Stimulated activated CD8-positive, alpha-beta memory T cell treated with anti-CD3 and anti-CD28 coated beads, Interleukin-4, amount 100 ng/mL, for 1 hour (primary cell): ENCODE data around the gene ELK4.

Experiments
- DNase-seq, 2 donors: peaks; one replicate each; pipeline ENCODE4 v3.0.0-alpha.2; 2020; ENCODE audit warnings: low read depth in 2 of 2, low spot score in 1 of 2

Gene ELK4

DNA sequence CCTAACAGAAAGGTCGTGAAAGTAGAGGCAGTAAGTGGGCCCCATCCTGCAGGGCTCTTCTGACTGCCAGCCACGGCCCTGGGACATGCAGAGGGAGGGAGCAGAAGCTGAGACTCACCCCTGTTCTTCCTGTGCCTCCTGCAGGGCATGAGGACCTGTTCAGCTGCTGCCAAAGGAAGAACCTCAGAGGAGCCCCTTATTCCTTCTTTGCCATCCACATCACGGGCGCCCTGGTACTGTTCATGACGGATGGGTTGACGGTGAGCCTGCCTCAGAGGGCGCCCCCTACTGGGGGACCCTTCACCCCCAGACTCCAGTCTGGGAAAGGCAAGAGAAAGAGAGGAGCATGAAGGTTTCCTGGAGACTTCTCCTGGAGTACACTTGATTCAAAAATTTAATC, 47.1 kb downstream of the ELK4 start:
- DNase-seq, result no peak

DNA sequence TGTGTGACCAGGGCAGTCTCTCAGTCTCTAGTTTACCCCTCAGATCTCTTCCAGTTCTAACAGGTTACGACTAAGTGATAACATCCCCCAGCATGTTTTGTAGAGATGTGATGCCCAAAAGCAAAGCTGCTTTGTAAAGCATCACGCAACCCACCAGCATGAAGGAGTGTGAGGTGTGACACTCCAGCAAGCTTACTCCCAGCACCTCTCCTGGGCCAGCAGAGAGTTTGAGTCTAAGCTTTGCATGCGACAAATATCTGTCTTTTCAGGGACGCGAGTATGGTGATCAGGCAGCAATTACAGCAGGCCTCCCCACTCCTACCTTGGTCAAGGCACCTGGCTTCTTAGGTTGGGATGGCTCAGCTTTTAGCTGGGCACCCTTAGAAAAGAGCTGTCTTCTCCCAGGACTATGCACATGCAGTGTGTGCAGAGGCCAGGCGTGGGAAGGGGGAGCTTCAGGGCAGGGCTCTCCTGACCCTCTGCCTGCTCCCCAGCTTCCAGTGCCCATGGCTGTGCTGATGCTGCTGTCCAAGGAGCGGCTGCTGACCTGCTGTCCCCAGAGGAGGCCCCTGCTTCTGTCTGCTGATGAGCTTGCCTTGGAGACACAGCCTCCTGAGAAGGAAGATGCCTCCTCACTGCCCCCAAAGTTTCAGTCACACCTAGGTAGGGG, 48.2 kb downstream of the ELK4 start:
- no peak for DNase-seq

DNA sequence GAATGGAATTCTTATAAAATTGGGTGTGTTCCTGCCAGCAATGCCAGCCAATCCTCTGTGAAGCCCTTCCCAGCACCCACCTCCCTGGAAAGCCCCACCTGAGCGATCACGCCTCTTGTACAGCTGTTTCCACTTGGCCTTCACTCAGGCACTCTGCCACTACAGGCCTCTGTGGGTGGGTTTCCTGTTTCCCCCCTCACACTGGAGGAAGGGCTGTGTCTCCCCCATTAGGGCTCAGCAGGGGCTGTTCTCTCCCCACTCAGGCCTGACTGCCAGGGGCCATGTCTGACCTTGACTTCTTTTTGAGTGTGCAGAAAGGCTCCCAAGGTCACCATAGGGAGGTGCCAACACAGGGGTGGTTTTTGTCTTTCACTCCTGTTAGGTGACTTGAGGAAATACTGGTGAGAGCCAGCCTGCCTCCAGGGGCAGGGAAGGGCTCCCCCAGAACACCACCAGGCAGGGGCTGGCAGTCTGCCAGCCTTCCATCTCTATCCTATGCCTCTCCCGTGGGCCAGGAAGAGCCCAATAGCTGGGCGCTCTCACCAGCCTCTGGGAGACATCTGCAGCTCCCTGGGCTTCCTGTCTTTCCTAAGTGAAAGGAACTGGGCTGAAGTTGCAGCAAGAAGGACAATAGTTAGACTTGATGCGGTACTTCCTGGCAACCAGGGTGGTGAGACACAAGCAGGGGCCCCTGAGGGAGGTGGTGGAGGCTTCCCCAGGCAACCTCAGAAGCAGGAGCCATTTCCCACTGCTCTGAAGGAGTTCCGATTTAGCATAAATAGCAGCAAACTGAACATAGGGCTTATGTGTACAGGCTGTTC, 49.1 kb downstream of the ELK4 start:
- DNase-seq, result no peak

DNA sequence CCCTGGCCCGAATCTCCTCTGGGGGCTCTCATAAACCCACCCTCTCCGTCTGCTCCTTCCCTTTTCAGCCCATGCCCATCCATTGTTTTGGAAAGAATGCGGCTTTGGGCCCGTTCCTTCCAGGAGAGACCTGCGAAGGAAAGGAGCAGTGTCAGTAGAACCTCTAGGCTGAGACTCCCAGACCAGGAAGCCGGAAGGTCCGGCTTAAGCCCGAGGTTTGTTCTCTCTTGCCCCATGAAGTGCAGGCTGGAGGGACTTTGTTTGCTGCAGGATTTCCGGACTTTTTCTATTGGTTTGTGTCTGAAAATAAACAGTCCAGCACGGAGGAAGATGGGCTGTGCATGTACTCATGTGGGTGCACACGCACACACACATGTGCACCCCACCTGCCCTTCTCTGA, 49.8 kb downstream of the ELK4 start:
- DNase-seq, result no peak

DNA sequence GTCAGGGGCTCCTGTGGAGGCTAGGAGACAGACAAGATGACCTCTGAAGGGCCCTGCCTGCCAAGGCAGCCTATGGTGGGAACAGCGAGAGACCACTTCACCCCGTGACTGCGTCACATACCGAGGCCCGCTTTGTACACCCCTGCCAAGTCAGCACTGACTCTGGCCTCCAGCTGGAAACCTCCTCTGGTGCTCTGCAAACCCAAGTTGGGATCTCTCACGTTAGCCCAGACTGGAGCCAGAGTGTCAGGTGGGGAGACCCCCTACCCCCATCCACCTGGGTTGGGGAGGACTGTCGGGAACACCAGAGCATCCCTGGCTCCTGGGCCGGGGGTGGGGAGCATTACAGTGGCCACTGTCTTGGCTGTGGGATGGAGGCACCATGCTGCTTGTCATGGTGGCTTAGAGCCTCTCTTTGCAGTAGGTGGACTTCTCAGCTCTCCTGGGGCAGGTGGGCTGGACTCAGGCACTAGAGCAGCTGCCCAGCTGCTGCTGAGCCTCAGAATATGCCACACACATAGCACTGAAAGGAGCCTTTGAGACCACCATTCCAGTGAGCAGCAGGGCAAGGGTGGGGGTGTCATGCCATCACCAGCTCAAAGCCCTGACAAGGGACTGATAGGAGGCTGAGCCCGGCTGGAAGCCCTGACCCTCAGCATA, 50.4 kb downstream of the ELK4 start:
- DNase-seq, result no peak

DNA sequence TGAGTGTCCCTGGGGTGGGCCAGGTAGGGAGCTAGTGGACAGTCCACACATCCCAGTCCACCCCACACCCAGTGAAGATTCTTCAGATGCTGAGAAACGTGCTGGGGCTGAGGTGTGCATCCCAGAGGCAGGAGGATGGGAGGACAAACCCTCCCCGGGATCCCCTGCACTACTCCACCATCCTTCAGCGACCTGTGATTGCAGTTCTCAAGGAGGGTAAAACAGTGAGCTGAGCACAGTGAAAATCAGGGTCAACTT, 51.0 kb downstream of the ELK4 start:
- DNase-seq, result no peak

DNA sequence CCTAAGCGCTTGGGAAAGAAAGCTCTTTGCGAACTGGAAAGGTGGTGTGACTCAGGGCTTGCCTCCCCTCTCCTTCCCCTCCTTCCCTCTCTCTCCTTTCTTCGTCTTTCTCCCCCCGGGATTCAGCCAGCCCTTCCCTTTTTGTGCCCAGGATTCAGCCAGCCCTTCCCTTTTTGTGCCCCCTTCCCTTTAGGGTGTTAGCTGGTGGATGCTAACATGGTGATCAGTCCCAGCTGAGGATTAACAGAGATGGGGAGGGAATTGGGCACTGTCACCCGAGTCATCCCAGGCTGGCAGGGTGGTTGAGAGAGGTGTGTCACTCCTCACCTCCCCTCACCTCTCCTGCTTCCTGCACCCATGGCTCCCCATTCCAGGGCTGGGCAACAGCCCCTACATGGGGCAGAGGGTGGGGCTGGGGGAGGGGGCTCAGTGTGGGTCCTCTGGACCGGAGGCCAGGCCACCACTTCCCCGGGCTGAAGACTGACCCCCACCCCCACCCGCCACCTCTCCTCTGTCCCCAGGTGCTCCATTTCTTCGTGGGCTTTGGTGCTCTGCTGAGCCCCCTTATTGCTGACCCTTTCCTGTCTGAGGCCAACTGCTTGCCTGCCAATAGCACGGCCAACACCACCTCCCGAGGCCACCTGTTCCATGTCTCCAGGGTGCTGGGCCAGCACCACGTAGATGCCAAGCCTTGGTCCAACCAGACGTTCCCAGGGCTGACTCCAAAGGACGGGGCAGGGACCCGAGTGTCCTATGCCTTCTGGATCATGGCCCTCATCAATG, 51.5 kb downstream of the ELK4 start:
- DNase-seq, result no peak

DNA sequence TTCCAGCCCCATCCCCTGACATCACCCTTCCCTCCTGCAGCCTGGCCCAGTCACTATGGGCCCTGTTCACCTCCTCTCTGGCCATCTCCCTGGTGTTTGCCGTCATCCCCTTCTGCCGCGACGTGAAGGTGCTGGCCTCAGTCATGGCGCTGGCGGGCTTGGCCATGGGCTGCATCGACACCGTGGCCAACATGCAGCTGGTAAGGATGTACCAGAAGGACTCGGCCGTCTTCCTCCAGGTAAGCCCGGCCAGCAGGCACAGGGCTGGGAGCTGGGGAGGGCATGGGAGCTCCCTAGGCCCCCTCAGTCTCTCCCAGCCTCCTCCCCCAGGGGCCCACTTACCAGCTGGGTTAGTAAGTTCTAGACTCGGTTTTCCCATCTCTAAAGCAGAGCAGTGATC, 52.1 kb downstream of the ELK4 start:
- DNase-seq, result no peak

DNA sequence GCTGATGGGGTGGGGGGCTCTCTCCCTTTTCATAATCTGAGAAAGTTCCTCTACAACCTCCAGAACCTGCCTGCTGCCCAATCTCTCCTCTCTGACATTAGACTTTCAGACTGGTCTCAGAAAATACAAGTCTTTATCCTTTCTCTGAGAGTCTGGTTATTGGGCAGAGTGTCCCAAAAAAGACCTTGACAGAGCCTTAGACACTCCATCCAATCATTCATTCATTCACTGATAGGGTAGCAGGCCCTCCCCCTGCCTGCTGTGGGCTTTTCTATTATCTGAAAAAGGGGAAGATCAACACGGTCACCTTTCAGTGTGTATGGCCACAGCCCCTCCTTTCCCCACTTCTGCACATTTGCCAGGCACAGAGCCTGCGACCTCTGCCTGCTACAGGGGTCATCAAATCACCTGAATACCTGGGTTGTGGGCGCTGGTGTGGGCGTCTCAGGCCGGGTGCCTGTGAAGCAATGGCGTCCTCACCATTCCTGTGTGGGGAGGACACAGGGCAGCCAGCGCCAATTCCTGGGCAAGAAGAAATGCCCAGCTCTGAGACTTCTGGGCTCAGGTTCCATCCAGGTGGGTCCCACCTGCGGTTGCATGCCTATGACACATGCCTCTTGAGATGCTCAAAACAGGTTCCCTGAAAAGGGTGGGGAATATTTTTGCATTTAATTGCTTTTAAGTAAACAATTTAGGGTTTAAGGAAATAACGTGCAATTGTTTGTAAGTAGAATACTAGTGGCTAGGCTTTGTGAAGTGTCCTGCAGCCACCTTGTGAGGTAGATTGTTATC, 52.8 kb downstream of the ELK4 start:
- no peak for DNase-seq

DNA sequence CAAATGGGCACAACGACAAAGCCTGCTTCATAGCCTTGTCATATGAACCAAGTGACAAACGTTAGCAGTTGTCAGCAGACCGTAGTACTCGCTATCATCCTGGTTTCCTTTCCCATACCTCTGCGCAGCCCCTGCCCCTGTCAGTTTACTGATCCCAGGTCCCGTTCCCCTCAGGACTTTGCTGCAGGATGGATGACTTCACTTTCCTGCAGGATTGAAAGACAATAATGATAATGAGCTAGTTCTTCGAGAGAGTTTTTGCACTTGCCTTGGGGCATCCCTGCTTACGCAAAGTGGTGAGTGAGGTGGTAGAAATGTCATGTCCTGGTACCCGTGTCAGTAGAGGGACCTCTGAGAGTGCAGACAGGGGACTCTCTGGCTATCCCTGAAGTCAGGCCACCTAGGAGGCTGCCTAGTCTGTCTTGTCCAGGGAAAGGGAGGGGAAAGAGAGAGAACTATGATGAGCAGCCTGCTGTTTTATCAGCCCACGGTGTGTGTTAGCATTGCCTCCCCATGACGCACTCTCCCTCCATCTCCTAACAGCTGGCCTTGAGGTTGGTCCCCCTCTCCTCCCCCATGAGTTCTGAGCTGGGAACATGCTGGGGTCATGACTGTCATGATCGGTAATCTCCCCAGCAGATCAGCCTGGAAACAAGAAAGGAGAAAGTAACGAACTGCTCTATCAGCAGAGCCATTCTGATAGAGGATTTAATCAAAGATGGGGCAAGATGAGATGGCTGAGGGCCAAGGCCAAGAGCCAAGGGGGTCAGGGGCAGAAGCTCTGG, 53.7 kb downstream of the ELK4 start:
- no peak for DNase-seq

DNA sequence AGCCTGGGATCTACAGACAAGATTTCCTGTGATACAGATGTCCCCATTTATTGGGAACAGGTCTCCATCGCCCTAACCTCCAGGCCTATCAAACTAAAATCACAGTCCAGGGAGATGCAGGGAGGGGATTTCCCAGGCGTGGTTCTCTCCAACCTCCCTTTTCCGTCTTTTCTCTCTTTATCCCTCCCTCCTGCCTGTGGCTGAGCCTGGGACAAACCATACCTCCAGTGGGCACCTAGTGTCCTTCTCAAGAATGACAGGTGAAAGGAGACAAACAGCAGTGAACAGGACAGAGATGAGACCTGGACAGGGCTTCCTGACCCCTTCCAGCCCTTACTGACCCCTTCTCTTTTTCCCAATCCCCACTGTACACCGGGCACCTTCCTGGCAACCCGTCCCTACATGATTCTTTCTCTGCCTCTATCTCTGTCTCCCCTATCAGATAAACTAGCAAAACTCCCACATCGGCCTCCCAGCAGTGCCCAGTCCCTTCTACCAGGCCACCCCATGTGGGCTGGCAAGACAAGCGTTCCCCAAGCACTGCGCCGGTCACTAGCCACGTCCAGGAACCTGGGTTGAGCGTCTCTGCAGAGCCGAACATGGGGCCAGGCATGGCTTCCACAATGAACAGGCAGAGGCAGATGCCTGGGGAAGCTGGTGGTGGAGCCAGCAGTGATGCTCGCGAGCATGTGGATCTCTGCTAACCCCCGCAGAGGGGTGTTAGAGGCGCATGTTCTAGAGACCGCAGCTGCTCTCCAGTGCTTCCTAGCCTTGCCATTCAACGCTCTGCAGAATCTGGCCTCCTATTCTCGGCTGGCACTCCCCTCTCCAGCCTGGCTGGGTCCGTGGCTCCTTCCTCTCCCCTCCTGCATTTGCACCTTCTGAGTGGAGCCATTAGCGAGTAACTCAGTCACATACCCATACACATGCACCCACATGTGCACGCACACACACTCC, 54.7 kb downstream of the ELK4 start:
- DNase-seq, result no peak

DNA sequence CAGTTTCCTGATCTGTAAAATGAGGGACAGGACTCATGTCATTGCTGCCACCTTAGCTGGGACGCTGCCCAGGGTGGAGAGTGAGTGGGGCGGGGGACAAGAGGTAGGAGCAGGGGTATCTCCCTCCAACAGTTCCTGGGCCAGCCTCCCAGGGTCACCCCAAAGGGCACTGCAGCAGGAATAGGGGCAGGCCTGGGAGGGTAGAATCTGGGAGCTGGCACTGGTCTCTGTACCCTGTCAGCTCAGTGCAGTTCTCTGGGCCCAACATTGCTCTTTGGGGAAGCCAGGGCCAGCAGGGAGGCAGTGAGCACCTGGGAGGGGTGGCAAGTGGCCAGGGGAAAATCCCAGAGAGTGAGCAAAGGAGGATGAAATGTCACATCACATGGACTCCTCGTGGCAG, 55.8 kb downstream of the ELK4 start:
- no peak for DNase-seq

DNA sequence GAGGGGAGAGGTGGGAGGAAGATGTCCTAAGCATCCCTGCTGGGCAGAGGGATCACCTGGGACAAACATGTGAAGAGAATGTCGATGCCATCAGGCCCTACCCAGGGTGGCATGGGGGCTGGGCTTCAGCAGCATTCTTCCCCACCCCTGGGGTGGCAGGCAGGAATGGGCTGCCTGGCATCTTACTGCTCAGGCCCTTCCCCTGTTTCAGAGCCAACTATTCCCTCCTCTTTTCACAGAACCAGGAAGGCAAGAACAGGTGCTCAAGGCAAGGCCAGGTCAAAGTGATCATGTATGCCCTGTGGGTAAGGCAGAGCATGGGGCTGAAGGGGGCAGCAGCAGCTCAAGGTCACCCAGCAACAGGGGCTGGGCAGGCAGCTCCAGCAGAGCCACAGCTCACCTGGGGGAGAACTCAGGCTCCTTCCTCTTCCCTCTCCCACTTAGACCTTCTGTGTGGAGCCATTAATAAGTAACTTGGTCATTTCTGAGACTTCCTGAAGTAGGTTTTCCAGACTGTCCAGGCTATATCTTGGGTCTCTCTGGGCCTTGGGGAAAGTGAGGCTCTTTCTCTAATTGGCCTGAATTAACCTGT, 56.4 kb downstream of the ELK4 start:
- no peak for DNase-seq

DNA sequence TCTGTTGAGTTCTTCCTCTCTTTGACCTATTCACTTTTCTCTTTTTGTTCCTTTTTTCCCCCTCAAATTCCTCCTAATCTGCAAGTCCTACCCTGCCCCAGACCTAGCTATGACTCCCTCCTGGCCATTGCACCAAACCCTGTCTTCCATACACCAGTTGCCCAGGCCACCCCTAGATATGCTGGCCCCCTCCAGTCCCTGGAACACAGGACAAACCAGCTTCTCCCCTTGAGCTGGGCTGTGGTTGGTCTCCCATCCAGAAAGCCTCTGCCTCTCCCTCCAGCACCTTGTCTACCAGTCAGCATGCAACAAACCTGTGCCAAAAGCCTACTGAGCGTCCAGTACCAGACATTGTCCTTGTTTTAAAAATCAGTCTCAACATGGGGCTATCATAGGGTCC, 59.4 kb downstream of the ELK4 start:
- DNase-seq, result no peak

DNA sequence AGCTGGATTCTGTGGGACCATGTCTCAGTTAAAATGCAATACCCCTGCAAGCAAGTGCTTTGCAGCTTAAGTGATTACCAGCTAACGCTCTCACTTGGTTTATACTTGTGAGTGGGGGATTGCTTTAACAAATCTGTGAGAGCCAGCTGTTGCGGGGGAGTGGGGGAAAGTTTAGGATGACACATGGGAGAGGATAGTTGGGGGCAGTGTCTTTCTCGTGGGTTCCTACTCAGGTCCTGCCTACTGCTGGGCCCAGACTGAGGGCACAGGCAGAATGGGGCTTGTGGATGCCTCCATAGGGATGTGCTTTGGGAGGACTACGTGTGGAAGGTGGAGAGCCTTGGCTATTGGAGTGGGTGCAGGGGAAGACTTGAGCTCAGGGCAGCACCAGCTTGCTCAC, 60.1 kb downstream of the ELK4 start:
- no peak for DNase-seq

DNA sequence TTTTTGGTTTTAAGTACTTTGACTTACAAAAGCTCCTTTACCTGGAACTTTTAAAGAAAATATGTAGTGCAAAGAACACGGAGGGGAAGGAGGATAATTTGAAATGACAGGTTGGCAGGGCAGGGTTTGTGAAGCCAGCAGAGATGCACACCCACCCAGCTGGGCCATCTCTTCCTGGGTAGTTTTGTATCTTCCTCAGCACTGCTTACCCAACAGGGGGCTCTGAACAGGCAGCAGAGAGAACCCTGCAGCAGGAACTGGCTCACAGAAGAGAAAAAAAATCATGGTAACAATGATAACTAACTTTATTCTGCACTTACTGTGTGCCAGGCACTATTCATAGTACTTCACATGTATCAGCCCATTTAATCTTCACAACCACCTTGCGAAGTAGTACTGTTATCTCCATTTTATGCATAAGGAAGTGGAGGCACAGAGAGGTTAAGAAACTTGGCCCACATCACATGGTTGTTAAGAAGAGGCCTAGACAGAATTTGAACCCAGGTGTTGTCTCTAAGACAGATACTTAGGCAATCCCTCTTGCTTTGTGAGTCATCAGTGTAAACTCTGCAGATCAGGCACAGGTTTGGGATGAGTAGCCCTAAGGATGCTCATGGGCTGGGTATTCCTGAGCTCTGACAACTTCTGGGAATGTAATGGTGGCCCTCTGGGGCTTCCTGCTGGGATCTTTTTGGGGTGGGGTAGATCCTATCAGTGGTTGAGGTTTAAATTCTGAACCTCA, 60.8 kb downstream of the ELK4 start:
- DNase-seq, result no peak

DNA sequence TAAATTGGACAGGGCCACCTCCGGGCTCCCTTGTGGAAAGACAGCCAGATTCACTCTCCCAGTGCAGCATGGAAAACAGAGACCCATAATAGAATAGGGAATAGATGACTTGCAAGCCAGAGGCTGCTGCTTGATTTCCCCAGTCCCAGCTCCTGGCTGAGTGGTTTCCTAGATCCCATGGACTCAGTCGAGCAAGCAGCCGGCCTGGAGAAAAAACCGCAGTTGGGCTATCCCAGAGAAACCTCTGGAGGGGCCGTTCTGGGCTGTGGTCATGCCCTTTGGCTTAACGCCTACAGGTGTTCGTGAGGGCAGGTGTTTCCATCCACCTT, 61.7 kb downstream of the ELK4 start:
- no peak for DNase-seq
